H1 (cell line): ENCODE data around the gene AKR1B15. TPM values are rescaled to one million over a fixed set of nuclear protein-coding genes. Genes with fewer than 3 reads are reported as not detected.

ENCODE experiments used
- CTCF ChIA-PET: fragments of 300-600 bp; sonication (Branson Sonifier 250); formaldehyde crosslinking; loops from one replicate; lab custom pipeline; 2021; ENCODE audit not compliant: partially characterized antibody; lab: Charles Lee
- POLR2A ChIA-PET: fragments of 300-600 bp; sonication (Branson Sonifier 250); formaldehyde crosslinking; loops from one replicate; lab custom pipeline; 2021; ENCODE audit warnings: inconsistent platforms; ENCODE audit not compliant: partially characterized antibody; lab: Charles Lee
- DNase-seq, 2 experiments: peaks; one replicate each; pipeline versions ENCODE4 v3.0.0 to v3.0.0-alpha.2; 2010 to 2022; ENCODE audit warnings: low spot score in 2 of 2, low read depth in 1 of 2, mixed read lengths in 1 of 2
- FAIRE-seq: peaks from 2 replicates; lab custom pipeline; 2011; peaks lifted over from hg19 to GRCh38; lab: Jason Lieb, UNC
- H2AFZ ChIP-seq: 2 replicates; pipeline ENCODE4 v1.8.1; 2012; ENCODE audit warnings: low read length, inconsistent platforms
- H2AK5ac ChIP-seq: 2 replicates; pipeline ENCODE4 v1.6.1; 2013; ENCODE audit warnings: low read depth, low read length
- H2BK120ac ChIP-seq: replicated peaks from 2 replicates; pipeline ENCODE3; 2013; ENCODE audit warnings: low read depth, low read length, inconsistent platforms
- H2BK12ac ChIP-seq: 2 replicates; pipeline ENCODE4 v1.6.1; 2013; ENCODE audit warnings: low read depth, low read length
- H2BK15ac ChIP-seq: 2 replicates; pipeline ENCODE4 v1.6.1; 2013; ENCODE audit warnings: low read length
- H2BK20ac ChIP-seq: 2 replicates; pipeline ENCODE4 v1.6.1; 2013; ENCODE audit warnings: low read length
- H2BK5ac ChIP-seq: 2 replicates; pipeline ENCODE4 v1.6.1; 2013; ENCODE audit warnings: low read depth, low read length
- H3K14ac ChIP-seq: 2 replicates; pipeline ENCODE4 v1.6.1; 2013; ENCODE audit warnings: inconsistent platforms; ENCODE audit not compliant: insufficient read length
- H3K18ac ChIP-seq: 2 replicates; pipeline ENCODE4 v1.6.1; 2013; ENCODE audit warnings: low read length; ENCODE audit errors: extremely low read depth
- H3K23ac ChIP-seq: 2 replicates; pipeline ENCODE4 v1.6.1; 2013; ENCODE audit warnings: inconsistent platforms; ENCODE audit not compliant: insufficient read length
- H3K23me2 ChIP-seq: 2 replicates; pipeline ENCODE4 v1.6.1; 2013; ENCODE audit warnings: low read depth, low read length
- H3K27ac ChIP-seq: 2 replicates; pipeline ENCODE4 v1.6.1; 2011; ENCODE audit warnings: low read depth, low read length, inconsistent platforms
- H3K27me3 ChIP-seq, 4 experiments: replicated peaks in 1 of 4; 1 replicate in 1 of 4; 2 replicates in 3 of 4; pipeline versions ENCODE4 v1.6.1 to v1.8.1; 2011 to 2013; ENCODE audit warnings: low read length in 3 of 4, mild to moderate bottlenecking in 3 of 4, inconsistent platforms in 2 of 4, mixed read lengths in 2 of 4, moderate library complexity in 1 of 4; ENCODE audit not compliant: control insufficient read depth in 3 of 4, insufficient read depth in 3 of 4; ENCODE audit errors: extremely low read depth in 1 of 4
- H3K36me3 ChIP-seq, 4 experiments: 2 replicates each; pipeline versions ENCODE4 v1.6.1 to v1.8.1; 2011 to 2013; ENCODE audit warnings: mild to moderate bottlenecking in 4 of 4, low read length in 3 of 4, moderate library complexity in 2 of 4, control low read depth in 1 of 4, inconsistent platforms in 1 of 4; ENCODE audit not compliant: insufficient read depth in 4 of 4, control insufficient read depth in 2 of 4
- H3K4ac ChIP-seq: replicated peaks from 2 replicates; pipeline ENCODE3; 2013; ENCODE audit warnings: low read length, low read depth, mixed read lengths, inconsistent platforms; ENCODE audit not compliant: insufficient read length
- H3K4me1 ChIP-seq, 4 experiments: replicated peaks in 1 of 4; 1 replicate in 1 of 4; 2 replicates in 3 of 4; pipeline versions ENCODE4 v1.6.1 to v1.8.1; 2011 to 2013; ENCODE audit warnings: low read length in 3 of 4, inconsistent platforms in 2 of 4, mixed read lengths in 1 of 4; ENCODE audit not compliant: insufficient read depth in 4 of 4, control insufficient read depth in 3 of 4
- H3K4me2 ChIP-seq, 2 experiments: 2 replicates each; pipeline versions ENCODE4 v1.6.1 to v1.8.1; 2011 to 2013; ENCODE audit warnings: low read depth in 2 of 2, low read length in 2 of 2, control low read depth in 1 of 2, inconsistent platforms in 1 of 2, mild to moderate bottlenecking in 1 of 2; ENCODE audit not compliant: insufficient read depth in 1 of 2
- H3K4me3 ChIP-seq, 4 experiments: fragments of 200-600, 300-600 bp in 1 of 4; sonication (generic), shearing (Covaris generic), sonication (Bioruptor Twin) in 1 of 4; 2 replicates each; pipeline versions ENCODE4 v1.5.1 to v1.8.1; 2011 to 2016; ENCODE audit warnings: low read length in 4 of 4, low read depth in 3 of 4, control low read depth in 2 of 4, inconsistent platforms in 2 of 4, mild to moderate bottlenecking in 2 of 4, mixed read lengths in 1 of 4, moderate library complexity in 1 of 4; ENCODE audit not compliant: insufficient read depth in 2 of 4; ENCODE audit errors: extremely low read depth in 1 of 4
- H3K56ac ChIP-seq: replicated peaks from 2 replicates; pipeline ENCODE3; 2013; ENCODE audit warnings: low read depth, mild to moderate bottlenecking, mixed read lengths, low read length, inconsistent platforms; ENCODE audit not compliant: insufficient read length
- H3K79me1 ChIP-seq: 2 replicates; pipeline ENCODE4 v1.6.1; 2013; ENCODE audit warnings: low read depth, low read length, control low read depth
- H3K79me2 ChIP-seq, 2 experiments: 2 replicates each; pipeline versions ENCODE4 v1.6.1 to v1.8.1; 2012 to 2013; ENCODE audit warnings: low read length in 2 of 2, mild to moderate bottlenecking in 2 of 2, inconsistent platforms in 1 of 2; ENCODE audit not compliant: insufficient read depth in 2 of 2, control insufficient read depth in 1 of 2
- H3K9ac ChIP-seq, 4 experiments: replicated peaks in 1 of 4; 1 replicate in 1 of 4; 2 replicates in 3 of 4; pipeline versions ENCODE4 v1.6.1 to v1.8.1; 2011 to 2013; ENCODE audit warnings: low read depth in 3 of 4, low read length in 3 of 4, control low read depth in 2 of 4, mild to moderate bottlenecking in 2 of 4, moderate library complexity in 2 of 4, inconsistent platforms in 1 of 4; ENCODE audit errors: extremely low read depth in 1 of 4
- H3K9me3 ChIP-seq, 2 experiments: 2 replicates each; pipeline versions ENCODE4 v1.6.1 to v1.8.1; 2012 to 2013; ENCODE audit warnings: mild to moderate bottlenecking in 2 of 2, moderate library complexity in 2 of 2, control low read depth in 1 of 2, inconsistent platforms in 1 of 2, low read depth in 1 of 2, low read length in 1 of 2, mixed read lengths in 1 of 2; ENCODE audit not compliant: insufficient read depth in 2 of 2
- H4K20me1 ChIP-seq, 2 experiments: replicated peaks in 1 of 2; 2 replicates each; pipeline versions ENCODE3 to v1.8.1; 2011 to 2013; ENCODE audit warnings: inconsistent platforms in 2 of 2, low read length in 2 of 2, mild to moderate bottlenecking in 1 of 2; ENCODE audit not compliant: insufficient read depth in 2 of 2, control insufficient read depth in 1 of 2
- H4K5ac ChIP-seq: 2 replicates; pipeline ENCODE4 v1.6.1; 2013; ENCODE audit warnings: low read length, low read depth, mixed read lengths, inconsistent platforms; ENCODE audit not compliant: insufficient read length
- H4K8ac ChIP-seq: 2 replicates; pipeline ENCODE4 v1.8.0; 2013; ENCODE audit warnings: mild to moderate bottlenecking, moderate library complexity, low read length, inconsistent platforms; ENCODE audit not compliant: insufficient read depth; ENCODE audit errors: extremely low read depth
- H4K91ac ChIP-seq: replicated peaks from 2 replicates; pipeline ENCODE3; 2013; ENCODE audit warnings: low read length, mixed read lengths, inconsistent platforms; ENCODE audit not compliant: insufficient read length
- ATF2 ChIP-seq: IDR thresholded peaks from 2 replicates; pipeline ENCODE4 v1.6.1; 2012; ENCODE audit warnings: low read length, inconsistent platforms
- CBX5 ChIP-seq: fragments of 300-800, 300-1000 bp; sonication (generic); IDR thresholded peaks from 2 replicates; pipeline ENCODE4 v1.7.1; 2016; ENCODE audit warnings: antibody characterized with exemption, low read length, low read depth
- FOSL1 ChIP-seq: IDR thresholded peaks from 2 replicates; pipeline ENCODE4 v1.6.1; 2011; ENCODE audit warnings: mild to moderate bottlenecking, low read depth, low read length, moderate library complexity; ENCODE audit not compliant: insufficient read depth
- KDM4A ChIP-seq: IDR thresholded peaks from one replicate; pipeline ENCODE4 v1.7.1; 2012; ENCODE audit warnings: low read depth, mild to moderate bottlenecking, moderate library complexity, low read length, inconsistent platforms; ENCODE audit not compliant: severe bottlenecking
- POLR2A ChIP-seq, 2 experiments: IDR thresholded peaks; 1 replicate in 1 of 2; 2 replicates in 1 of 2; pipeline ENCODE4 v1.6.1; 2011; ENCODE audit warnings: low read depth in 2 of 2, low read length in 2 of 2, mild to moderate bottlenecking in 2 of 2; ENCODE audit errors: control extremely low read depth in 1 of 2
- POU5F1 ChIP-seq: IDR thresholded peaks from 2 replicates; pipeline ENCODE4 v1.6.1; 2011; ENCODE audit warnings: low read depth, mild to moderate bottlenecking, low read length, moderate library complexity
- RAD21 ChIP-seq, 2 experiments: IDR thresholded peaks in 1 of 2; conservative IDR thresholded peaks in 1 of 2; 2 replicates each; pipeline ENCODE4 v1.6.1; 2011; ENCODE audit warnings: low read depth in 2 of 2, low read length in 2 of 2, improper control_type of control experiment in 1 of 2, inconsistent platforms in 1 of 2, mild to moderate bottlenecking in 1 of 2, moderate library complexity in 1 of 2
- SP1 ChIP-seq: IDR thresholded peaks from 2 replicates; pipeline ENCODE4 v1.6.1; 2011; ENCODE audit warnings: low read depth, low read length
- SUZ12 ChIP-seq: fragments of 200-600 bp; sonication (generic); IDR thresholded peaks from 2 replicates; pipeline ENCODE4 v1.6.1; 2012; ENCODE audit warnings: mild to moderate bottlenecking, inconsistent platforms, low read length, moderate library complexity, mixed read lengths
- ZNF274 ChIP-seq: IDR thresholded peaks from 2 replicates; pipeline ENCODE4 v1.7.0; 2012; ENCODE audit warnings: low read length, borderline replicate concordance; ENCODE audit errors: extremely low read depth
- WGBS, 2 experiments: shearing (Covaris generic) in 1 of 2; methylation state at CpG; one replicate each; pipeline versions ENCODE4 v1.1.6 to v1.1.7; 2013 to 2015; ENCODE audit warnings: low lambda C conversion rate in 2 of 2, mixed read lengths in 2 of 2, inconsistent platforms in 1 of 2, low coverage in 1 of 2, missing lambda C conversion rate in 1 of 2; ENCODE audit not compliant: insufficient replicate concordance in 2 of 2, insufficient coverage in 1 of 2, insufficient read length in 1 of 2; ENCODE audit errors: extremely low coverage in 1 of 2, missing lambda C conversion rate in 1 of 2; 5-methylcytosine and 5-hydroxymethylcytosine counted together
- polyA plus RNA-seq, 7 experiments: library from polyadenylated mRNA; depleted of rRNA in 3 of 7; stranded (reverse) in 5 of 7; unstranded in 2 of 7; fragments of >200 nt in 5 of 7; fragments of 200-250 nt in 2 of 7; gene quantifications; 1 replicate in 5 of 7; 2 replicates in 1 of 7; 4 replicates in 1 of 7; pipeline versions ENCODE4 v1.2.1 to v1.2.3, GENCODE V29; 2011 to 2013; ENCODE audit warnings: missing spikeins in 2 of 7, mixed read lengths in 2 of 7
- total RNA-seq: library from RNA; stranded (reverse); fragmentation: NEBNext Ultra II Directional; extraction: Animal tissue kit (Norgen Biotek cat#: 25700); gene quantifications from 2 replicates; pipeline ENCODE4 v1.2.1, GENCODE V29; 2021
- TF ChIP-seq, protein P1 (sequence below): IDR thresholded peaks from 2 replicates; pipeline ENCODE4 v1.6.1; 2012; ENCODE audit warnings: inconsistent platforms

The AKR1B15 gene
- total and polyA plus RNA-seq, 2 of the 8 experiments (the other 6 are each of a cell fraction or from before 2014, with no cell fraction given), result 0.15 to 0.47 TPM

GRCh38 chr7:134616611-134617010, 67.7 kb downstream of the AKR1B15 start:
- DNase-seq, result no peak
- Histone ChIP-seq H3K56ac (no peak overlapping the region), H2BK20ac (no peak overlapping the region), H3K9ac (no peak overlapping the region), H2AK5ac (no peak overlapping the region), H3K9me3 (no peaks in the 10 kb centered on the region), H2BK12ac (no peak overlapping the region), H3K14ac (no peak overlapping the region), H4K91ac (no peak overlapping the region), H3K23me2 (no peaks in the 10 kb centered on the region), H3K27me3 (no peaks in the 10 kb centered on the region; a peak in 1 of 7 replicates), H3K79me2 (no peaks in the 10 kb centered on the region), H4K20me1 (no peaks in the 10 kb centered on the region), H3K4ac (no peak overlapping the region), H2BK5ac (no peak overlapping the region), H3K79me1 (no peaks in the 10 kb centered on the region), H3K18ac (no peak overlapping the region), H4K5ac (no peak overlapping the region), H4K8ac (no peak overlapping the region), H2AFZ (no peak overlapping the region), H3K23ac (no peak overlapping the region), H3K4me2 (no peak overlapping the region), H2BK120ac (no peak overlapping the region), H3K4me1 (no peaks in the 10 kb centered on the region), H3K4me3 (no peak overlapping the region), H2BK15ac (no peak overlapping the region), H3K36me3 (no peaks in the 10 kb centered on the region; a peak in 1 of 8 replicates), H3K27ac (no peak overlapping the region)
- 76% methylated on average over 2 of the region's 2 CpGs; no CpG with 5 or more reads in 1 of the 2 experiments for WGBS, 2 experiments
- CTCF ChIA-PET, result interaction anchor here (1.9 to 2.9 kb wide), 2 partner anchors 9 to 10 kb away, joined by 6 to 14 read pairs; no protein-coding TSS in a partner anchor
- POLR2A ChIA-PET, result no interaction called here
- FAIRE-seq, result no peak
- TF ChIP-seq SP1, result no peak
- TF ChIP-seq SUZ12, result no peak
- no peak for TF ChIP-seq CBX5
- no peak for TF ChIP-seq POLR2A (IDR thresholded peaks at IDR 0.05; ENCODE audit: control extremely low read depth in 1 of 2, low read depth in 2 of 2, low read length in 2 of 2)
- TF ChIP-seq KDM4A, result no peak
- no peak for TF ChIP-seq POU5F1
- TF ChIP-seq FOSL1, result no peak
- TF ChIP-seq RAD21 (IDR thresholded peaks at IDR 0.05 in 1 of 2, conservative IDR thresholded peaks at IDR 0.05 in 1 of 2; ENCODE audit: low read depth in 2 of 2, low read length in 2 of 2), result no peak
- no peak for TF ChIP-seq ZNF274
- TF ChIP-seq, protein P1, sequence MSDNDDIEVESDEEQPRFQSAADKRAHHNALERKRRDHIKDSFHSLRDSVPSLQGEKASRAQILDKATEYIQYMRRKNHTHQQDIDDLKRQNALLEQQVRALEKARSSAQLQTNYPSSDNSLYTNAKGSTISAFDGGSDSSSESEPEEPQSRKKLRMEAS, result no peak
- TF ChIP-seq ATF2, result no peak
